ENCODE results near the gene SLC41A2.

The SLC41A2 gene

DNA sequence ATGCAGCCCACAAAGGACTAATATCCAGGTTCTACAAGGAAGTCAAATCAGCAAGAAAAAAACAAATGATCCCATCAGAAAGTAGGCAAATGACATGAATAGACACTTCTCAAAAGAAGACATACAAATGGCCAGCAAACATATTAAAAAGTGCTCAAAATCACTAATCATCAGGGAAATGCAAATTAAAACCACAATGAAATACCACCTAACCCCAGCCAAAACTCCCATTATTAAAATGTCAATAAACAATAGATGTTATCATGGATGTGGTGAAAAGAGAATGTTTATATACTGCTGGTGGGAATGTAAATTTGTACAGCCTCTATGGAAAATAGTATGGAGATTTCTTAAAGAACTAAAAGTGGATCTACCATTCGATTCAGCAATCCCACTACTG, 25.0 kb downstream of the SLC41A2 start:
- no peak for DNase-seq (ENCODE audit: insufficient read length, low spot score)
- no peak for FAIRE-seq

DNA sequence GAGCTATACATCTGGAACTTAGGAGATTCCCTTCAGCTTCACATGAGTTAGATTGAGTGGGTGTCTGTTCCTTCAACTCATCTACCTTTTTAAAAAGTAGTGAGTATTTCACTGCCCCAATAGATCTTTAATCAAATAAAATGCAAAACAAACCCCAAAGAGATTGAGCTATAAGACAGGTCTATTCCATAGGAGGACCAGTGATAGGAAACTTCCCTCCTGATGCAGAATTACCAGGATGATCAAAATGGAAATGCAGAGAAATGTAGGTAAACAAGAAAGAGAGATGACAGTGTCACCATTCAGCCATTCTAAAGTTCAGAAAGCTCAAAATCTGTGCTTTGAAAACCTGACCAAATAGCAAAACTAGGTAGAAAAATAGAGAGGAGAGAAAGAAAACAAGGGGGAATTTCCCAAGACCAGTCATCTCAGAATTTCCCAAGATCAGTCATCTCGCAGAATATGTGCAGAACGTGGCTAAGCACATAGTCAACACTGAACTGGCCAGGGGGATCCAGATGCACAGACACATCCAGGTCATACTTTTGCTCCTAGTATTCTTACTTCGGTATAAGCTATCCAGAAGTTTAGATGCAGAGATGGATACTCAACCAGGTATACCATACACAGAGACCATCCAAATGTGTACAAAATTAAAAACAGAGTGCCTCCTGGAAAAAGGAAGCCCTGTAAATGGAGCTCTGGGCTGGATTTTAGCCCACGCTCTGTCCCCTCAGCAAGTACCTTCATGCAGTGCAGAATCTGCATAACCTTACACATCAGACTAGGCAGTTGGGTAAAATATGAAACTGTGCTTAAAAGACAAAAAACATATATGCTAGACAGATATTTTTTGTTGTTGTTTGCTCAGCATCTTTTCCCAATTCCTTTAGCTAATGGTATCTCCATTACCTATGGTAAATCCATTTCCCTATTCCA, 27.4 kb downstream of the SLC41A2 start:
- DNase-seq (ENCODE audit: insufficient read length, low spot score) (no peak), FAIRE-seq (peak; percentile 28)

DNA sequence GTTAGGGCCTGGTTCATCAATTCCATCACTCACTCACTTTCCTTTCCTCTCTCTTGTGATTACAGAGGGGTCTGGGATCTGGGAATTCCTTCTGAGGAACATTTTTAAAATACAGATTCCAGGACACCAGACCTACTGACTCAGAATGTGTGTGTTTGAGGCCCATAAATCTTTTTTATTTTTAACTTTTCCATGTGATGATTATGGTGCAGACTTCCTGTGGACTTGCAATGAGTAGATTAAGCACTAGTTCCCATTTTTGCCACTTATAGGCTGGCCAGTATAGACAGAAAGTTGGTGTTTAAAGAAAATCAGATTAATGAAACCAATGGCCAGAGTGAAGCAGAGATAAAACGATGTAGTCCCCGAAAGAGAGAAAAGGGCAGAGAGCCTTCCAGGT, 28.1 kb downstream of the SLC41A2 start:
- FAIRE-seq (no peak), DNase-seq (ENCODE audit: insufficient read length, low spot score) (no peak)

DNA sequence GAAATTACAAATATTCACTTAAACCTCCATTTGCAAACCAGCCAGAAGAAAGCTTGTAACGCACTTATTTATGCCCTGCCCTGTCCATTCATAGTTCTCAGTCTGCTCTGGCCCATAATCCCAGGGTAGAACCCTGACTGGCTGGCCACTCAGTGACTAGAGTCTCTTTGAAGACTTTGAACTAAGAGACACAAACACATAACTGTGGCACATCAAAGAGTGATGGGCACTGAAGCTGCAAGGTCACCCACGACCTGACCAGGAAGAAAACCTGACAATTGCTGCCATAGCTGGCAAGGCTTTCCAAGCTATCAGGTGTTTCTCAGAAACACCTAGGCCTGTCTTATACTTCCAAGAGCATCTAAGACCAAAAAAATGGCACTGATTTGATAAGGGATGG, 28.7 kb downstream of the SLC41A2 start:
- FAIRE-seq = no peak
- no peak for DNase-seq (ENCODE audit: insufficient read length, low spot score)

DNA sequence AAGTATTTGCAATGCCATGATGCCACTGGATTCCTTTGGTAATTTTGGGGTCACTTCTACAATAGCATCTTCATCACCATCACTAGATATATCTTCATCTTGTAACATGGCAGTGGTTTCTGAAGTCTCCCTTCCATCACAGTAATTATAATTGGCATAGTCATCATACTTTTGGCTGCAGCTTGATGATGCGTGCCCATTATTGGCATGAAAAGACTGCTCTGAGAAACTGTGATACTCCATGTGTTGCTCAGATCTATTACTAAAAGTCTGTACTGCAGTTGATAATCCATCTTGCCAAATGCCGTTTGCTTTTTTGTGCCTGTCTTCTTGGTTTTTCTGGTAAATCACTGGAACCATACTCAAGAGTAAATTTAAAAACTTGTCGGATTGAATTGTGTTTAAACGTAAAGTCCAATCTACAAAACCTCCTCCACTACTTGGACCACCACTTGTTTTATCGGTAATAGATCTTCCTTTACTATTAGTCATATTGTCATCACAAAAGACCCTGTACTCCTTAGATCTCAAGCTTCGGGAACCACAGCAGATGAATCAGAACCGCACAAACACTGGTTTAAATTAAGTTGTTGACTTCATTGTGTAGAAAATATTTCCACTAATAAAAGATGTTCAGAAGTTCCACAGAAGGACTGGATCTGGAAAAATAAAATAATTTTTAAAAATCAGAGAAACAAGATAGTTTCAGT, 29.9 kb downstream of the SLC41A2 start:
- DNase-seq (ENCODE audit: insufficient read length, low spot score) (no peak), FAIRE-seq (no peak)

DNA sequence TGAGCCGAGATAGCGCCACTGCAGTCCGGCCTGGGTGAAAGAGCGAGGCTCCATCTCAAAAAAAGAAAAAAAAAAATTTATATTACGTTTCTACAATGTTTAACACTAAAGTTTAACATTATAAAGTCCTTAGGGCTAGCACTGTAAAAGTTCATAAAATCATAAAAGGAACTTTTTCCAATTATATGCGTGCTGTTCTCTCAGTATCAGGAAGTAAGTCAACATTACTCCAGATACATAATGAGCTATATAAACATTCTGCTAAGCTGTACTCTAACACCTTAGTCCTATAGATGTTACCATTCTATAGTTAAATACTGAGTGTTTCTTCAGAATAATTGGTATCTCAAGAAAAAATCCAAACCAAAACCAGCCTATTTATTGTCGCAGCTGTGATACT, 32.6 kb downstream of the SLC41A2 start:
- no peak for DNase-seq (ENCODE audit: insufficient read length, low spot score)
- FAIRE-seq = no peak

DNA sequence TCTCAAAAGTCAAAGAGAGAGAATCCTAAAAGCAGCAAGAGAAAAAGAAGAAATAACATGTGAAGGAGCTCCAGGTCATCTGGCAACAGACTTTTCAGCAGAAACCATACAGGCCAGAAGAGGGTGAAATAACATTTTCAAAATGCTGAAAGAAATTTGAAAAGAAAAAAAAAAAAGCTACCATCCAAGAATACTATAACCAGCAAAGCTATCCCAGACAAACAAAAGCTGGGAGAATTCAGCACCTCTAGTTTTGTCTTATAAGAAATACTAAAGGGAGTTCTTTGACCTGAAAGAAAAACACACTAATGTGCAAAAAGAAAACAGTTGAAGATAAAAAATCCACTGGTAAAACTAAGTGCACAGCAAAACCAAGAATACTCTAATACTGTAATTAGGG, 36.8 kb downstream of the SLC41A2 start:
- FAIRE-seq (no peak), DNase-seq (ENCODE audit: insufficient read length, low spot score) (no peak)

DNA sequence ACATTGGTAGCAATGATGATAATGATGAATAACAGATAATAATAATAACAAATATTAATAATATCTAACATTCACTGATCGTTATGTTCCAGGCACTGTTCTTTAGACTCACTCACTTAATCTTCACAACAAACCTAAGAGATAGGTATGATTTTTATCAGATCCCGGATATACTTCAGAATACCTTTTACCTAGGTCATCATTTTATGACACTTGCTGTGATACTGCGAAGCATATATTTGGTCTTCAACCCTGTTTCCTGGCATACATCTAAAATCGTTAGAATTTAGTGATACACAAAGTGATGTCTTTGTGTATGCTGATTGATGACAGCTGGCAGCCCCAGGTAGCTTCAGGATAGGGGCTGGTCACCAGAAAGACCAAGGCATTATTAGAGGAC, 46.1 kb downstream of the SLC41A2 start:
- FAIRE-seq (no peak), DNase-seq (ENCODE audit: insufficient read length, low spot score) (no peak)

DNA sequence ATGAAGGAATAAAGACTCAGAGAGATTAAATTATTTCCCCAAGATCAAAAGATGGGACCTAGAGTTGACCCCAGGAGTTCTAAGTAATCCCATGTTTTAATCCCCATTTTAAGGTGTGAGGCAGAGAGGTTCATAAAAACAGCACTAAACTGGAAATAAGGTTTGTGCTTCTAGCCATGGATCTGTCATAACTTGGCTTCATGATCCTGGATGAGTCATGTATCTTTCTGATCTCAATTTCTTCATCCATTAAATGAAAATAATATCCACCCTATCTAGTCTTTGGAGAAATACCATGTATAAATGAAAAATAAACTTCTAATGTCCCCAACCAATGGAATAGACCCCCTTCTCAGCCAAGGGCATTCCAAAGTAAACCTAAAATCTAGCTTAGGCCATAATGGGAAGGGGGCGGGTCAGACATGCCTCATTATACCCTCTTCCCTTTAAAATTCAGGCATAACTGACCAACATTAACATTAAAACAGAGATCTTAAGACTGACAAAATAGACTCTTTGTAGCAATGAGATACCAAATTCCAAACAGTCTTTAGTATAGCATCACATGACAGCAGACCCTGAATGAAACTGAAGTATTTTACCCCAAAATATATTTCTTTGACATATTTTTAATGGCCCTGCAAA, 47.8 kb downstream of the SLC41A2 start:
- no peak for FAIRE-seq

DNA sequence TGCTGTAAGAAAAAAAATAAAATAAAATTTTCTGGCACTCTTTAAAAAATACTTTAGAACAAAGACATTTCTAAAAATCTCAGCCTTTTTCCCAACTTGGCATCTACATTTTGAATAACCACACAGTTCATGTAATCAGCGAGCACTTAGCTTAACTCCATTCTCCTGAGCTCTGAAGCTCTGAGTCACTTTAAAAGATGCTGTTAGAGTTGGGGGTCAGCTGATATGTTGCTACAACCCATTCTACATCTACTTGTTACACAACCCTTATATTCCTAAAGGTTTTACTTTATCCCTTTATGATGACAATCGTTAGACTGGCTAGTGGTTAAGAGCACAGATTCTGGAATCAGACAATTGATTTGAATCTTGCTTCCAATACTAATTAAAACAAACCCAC, 48.3 kb downstream of the SLC41A2 start:
- no peak for FAIRE-seq

More for the DNA sequence above, 47.8 kb downstream of the SLC41A2 start:
- DNase-seq (ENCODE audit: insufficient read length, low spot score) = no peak

More for the DNA sequence above, 48.3 kb downstream of the SLC41A2 start:
- DNase-seq (ENCODE audit: insufficient read length, low spot score) = no peak

All from HTR-8/SVneo (cell line).